ENCODE data around the gene LMO7.

LMO7 gene

DNA sequence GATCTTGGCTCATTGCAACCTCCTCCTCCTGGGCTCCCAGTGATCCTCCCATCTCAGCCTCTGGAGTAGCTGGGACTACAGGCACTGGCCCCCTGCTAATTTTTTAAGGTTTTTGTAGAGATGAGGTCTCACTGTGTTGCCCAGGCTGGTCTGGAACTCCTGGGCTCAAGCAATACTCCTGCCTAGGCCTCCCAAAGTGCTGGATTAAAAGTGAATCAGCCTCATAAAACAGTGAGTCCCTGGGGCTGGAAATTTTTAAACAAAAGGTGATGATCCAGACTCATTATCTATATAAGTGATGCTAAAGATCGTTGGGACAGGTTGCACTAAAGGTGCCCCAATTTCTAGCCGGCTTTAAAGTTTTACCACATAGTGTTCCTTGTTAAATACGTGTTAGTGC is 112.7 kb downstream of the LMO7 start:
- no peak for DNase-seq

DNA sequence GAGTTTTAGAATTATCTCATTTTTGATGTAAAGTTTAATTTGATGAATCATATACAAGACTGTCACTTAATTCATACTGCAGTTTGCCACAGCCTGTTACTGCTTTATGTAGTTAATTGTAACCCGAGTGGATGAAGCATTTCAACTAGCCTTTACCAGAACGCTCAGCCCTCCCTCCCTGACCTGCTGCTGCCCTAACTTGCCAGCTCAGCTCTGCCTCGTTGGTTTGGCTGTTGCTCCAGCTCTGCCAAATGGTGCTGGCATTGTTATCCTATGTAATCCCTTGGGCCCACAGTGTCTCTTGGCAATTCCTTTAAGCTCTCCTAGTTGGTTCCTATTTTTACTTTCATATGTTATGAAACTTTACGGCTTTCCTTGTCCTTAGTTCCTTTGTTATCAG is 113.3 kb downstream of the LMO7 start:
- no peak for DNase-seq

DNA sequence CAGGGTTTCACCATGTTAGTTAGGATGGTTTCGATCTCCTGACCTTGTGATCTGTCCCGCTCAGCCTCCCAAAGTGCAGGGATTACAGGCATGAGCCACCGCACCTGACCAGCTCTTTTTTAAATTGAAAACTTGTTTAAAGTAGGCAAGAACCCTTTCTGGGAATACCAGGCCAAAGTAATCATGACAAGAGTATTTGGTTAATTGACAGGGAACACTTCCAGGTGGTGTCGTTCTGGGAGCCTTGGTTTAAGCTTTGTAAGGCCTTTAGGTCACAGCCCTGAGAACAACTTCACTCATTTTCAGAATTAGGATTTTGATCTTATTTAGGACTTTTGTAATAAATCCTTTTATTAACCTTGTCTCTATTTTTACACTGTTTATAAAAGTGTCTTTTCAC is 115.2 kb downstream of the LMO7 start:
- no peak for DNase-seq

DNA sequence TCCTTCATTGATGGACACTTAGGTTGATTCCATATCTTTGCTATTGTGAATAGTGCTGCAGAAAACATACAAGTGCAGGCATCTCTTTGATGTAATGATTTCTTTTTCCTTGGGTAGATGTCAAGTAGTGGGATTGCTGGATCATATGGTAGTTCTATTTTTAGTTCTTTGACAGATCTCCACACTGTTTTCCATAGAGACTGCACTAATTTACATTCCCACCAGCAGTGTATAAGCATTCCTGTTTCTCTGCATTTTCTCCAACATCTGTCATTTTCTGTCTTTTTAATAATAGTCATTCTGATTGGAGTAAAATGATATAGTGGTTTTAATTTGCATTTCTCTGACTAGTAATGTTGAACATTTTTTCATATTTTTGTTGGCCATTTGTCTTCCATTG is 116.7 kb downstream of the LMO7 start:
- no peak for DNase-seq

DNA sequence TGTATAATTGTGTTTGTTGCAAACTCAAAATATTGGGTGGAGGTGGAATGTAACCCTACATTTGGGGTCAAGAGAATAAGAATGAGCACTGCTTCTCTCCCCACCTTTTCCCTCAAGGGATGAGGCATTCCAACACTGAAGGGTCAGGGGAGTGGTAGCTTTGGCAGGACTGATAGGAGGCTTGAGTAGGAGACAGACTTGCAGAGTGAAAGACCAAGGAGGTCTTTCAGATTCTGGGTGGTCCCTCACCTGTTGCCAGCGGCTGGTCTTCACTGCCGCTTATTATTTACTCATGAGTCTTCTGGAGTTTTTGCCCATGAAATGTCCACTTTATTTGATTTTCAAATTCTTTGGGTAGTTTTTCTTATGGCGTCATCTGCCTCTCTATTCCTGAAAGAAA is 118.8 kb downstream of the LMO7 start:
- no peak for DNase-seq

DNA sequence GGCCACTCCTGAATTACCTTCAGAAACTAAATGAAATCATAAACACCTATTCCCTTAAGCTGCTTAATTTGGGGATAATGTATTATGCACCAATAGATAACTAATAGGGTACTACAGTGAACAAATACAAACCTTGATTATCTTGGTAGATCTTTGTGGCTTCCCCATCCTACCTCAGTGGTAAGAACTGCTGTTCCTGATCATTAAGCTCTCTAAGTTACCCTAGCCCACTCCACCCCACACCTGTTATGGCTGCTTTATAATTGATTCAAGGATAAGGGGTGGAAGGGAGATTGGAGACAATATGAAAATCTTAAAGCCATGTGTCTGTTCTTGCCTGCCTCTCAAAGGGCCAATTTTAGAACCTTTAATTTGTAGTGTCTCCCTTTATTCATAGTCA is 121.2 kb downstream of the LMO7 start:
- DNase-seq = no peak

DNA sequence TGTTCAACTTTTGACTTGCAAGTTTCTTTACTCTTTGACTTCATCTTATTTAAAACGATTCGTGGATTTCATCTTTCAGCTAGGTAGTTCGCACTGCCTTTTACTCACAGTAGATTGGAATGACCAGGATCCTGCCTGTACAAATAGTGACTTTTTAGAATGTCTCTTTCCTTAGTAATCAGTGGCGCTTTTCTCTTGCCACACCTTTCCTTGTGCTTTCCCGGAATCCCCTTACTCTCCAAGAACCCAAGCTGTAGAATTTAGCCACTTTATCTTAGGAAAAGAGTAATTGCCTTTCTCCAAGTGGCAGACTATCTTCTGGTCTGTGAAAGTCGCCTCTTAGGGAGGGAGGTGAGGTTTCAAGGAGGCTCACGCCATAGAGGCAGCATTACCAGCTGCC is 123.4 kb downstream of the LMO7 start:
- no peak for DNase-seq

DNA sequence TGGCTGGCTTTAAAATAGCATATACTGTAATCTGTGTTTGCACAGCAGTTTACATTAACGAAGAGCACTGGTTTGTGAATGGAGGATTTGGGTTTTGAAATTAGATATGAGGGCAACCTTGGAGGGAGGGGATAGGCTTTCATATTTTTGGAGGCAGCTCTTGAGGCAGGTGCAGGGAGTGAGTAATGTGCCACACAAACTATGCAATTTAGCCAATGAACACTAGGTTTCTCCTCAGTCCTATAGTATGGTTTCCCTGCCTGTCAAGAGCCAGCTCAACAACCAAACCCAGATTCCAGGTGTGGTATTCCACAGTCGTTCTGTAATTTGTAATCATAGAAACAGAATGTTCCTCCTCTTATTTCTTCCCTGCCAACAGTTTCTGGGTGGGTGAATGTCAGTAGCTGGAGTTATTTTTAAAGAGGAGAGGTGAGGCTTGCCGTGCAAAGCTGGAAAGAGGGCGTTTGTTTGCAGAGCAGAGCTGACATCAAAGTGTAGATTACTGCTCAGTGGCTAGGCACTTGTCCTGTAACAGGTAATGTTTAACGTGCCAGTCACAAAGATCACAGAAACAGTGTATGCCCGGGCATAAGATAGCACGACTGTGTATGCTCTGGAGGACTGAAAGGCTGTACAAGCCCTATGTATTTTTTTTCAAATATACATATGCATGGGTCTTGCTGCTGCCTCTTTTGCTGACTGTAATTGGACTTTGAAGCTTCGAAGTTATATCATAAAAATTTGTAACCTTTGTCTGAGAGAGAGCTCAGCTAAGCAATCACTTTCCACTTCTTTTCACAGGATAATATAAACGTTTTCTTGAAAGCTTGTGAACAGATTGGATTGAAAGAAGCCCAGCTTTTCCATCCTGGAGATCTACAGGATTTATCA is 124.2 kb downstream of the LMO7 start:
- DNase-seq = peak in 1 of 2 experiments; percentile 12

DNA sequence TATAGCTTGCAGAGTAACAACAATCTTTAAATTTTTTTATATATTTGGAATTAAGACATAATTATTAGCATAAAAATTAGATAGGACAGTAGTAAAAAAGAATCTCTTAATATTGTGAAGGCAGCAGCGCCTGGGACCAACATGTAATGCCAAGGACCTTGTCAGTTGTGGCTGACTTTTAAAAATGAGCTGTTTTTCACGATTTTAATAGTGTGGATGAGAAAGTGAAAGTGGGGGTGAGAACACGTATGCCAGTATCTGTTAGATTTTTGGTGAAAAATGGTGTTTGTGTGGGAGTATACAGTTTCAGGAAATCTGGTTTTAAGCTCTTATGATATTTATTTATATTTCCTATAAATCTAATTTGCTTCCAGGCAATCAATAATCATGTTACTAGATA is 125.2 kb downstream of the LMO7 start:
- DNase-seq = no peak

DNA sequence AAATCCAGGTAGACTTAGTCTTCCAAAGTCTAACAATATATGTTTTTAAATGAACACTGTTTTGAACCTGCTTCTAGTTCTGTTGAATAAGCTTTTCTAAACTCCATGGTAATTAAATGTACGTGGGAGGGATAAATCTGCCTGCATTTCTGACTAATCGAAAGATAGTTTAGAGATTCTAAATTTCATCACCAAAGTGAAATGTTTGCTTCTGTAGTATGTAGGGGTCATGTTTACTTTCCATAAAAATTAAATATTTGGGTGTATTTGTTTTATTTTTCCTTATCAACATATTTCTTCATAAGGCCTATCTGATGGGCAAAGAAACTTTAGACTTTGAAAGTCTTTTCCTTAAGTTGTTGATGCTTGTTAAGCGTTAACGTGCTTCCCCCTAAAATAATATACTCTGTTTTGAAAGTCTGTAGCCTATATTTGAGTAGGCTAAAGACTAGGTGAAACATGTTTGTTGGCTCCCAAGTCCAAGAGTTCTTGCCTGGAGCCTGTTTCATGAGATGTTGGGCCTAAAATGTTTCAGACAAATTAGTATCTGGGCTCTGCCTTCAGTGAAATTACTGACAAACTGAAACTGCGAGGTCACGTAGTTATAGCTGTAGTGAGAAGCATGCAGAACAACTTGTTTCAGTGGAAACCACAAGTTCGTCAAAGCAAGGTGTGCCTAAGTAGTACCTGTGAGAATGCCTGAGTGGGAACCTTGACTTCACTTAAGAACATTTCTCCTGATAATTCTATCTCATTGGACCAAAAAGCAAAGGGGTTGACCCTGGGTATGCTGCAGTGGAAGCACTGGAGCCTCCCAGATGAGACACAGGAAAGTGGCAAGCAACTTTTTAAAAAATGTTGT is 126.2 kb downstream of the LMO7 start:
- DNase-seq = peak; percentile 8 to 20

DNA sequence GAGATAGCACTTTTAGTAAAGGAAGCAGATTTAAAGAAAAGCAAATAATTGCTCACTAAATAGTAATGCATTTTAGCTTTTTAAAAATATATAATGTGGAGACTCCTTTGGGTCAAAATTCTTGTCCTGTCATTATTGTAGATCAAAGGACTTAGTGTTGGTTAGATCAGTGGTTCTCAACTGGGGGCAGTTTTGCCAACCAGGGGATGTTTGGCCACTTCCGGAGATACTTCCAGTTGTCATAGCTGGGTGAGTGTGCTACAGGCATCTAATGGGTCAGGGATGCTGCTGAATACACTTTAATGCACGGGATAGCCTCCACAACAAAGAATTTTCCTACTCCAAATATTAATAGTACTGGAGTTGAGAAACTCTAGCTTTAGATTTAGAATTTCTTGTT is 126.8 kb downstream of the LMO7 start:
- DNase-seq = no peak

DNA sequence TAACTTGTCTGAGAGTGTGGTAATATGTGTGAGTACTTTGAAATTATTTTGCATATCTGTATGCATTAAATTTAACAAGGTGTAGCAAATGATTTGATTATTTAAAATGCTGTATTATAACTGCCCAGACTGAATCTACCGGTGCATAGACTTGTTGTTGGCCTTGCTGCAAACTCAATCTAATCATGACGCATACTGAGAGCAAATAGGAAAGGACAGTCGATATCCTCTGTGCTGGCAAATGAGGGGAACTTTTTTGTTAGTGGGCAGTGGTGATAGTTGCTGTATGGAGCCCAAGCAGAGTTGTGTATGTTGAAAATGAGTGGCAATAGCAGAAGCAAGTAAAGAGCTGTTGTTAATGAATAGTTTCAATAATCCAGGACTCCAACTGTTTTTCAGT is 127.4 kb downstream of the LMO7 start:
- DNase-seq = no peak

DNA sequence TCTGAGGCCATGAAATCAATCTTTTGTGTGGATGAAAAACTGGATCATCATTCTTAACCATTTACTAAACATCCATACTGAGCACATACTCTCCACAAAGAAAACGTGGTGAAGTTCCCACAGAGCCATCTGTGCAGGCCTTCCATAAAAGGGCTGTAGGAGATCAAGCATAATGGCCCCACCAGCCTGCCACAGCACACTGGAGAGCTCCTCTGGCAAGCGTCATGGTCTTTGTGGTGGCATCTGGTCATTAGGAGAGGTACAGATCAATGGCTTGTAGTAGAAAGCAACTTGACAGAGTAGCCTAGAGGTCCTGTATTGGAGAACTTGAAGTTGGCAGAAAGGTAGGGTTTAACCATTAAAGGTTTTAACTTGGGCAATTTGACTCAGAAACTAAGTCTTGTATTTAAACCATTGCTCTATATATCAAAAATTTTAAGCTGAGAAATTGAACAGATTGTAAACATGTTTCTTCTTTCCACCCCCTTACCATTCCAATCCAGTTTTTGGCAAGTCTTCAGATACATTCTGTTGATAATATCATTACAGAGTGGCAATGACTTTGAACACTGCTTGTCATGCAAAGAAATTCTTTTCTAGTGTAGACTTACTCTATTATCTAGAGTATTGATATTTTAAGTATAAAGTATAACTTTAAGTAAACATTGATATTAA is 128.3 kb downstream of the LMO7 start:
- DNase-seq = no peak

DNA sequence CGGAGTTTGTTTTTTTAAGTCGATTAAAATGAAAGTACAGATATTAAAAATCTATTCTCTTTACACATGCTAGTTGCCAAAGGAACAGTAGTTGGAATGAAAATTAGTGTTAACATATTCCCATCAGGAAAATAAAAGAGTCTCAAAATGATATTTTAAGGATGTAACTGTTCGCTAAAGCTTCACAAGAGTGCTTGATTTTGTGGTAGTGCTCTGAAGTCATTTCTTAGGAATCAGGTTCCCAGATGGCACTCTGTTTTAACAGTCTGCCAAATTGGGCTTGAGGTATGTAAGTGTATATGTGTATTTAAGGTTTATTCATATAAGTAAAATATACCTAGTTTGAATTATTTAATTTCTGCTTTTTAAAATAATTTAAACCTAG is 128.8 kb downstream of the LMO7 start:
- DNase-seq = no peak

DNA sequence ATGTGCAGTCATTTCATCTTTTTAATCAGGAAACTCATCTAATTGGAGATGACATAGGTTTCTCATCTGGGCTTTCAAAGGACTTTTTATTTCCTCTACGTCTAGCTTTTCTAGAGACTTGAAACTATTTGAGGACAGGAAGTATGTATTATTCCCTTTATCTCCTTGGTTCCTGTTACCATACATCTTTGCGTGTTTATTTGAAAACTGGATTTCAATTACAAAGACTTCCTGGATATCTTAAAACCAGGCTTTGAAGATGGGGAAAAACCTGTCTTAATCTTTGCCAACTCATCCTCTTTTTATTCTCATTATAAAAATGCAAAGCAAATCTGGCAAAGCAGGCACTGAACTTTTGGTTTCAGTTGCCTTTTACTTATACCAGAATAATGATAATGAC is 130.5 kb downstream of the LMO7 start:
- DNase-seq = no peak

DNA sequence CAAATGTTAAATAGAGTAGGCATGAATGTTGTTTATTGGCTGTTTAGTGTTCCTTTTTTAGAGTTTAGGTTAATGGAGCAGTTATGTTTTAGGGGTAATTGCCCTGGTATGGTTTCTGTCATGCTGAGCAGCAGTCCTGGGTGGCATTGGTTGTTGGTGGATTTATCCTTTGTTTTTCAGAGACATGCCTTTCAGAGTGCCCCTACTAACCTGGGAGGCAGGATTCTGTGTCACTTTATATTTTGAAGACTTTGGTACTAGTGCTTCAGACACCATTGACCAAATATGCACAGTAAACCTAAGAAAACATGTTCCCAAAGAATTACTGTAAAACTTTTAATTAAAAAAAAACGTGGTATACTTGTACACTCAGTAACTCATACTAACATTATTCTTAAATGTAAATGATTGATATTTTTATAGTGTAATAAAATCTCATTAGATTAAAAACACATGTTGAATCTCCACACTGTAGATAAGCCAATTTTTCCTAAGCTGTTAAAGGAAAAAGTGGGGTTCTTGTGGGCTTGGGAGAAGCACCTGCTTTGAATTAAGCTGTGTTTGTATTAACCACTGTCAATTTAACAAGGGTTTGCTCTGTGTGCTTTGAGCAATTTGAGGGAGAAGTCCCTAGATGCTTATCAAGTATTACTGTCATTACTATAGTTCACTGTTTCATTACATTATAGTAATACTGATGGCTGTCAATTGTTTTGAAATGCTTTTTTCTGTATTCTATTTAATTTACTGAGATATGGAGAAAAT is 133.2 kb downstream of the LMO7 start:
- no peak for DNase-seq

DNA sequence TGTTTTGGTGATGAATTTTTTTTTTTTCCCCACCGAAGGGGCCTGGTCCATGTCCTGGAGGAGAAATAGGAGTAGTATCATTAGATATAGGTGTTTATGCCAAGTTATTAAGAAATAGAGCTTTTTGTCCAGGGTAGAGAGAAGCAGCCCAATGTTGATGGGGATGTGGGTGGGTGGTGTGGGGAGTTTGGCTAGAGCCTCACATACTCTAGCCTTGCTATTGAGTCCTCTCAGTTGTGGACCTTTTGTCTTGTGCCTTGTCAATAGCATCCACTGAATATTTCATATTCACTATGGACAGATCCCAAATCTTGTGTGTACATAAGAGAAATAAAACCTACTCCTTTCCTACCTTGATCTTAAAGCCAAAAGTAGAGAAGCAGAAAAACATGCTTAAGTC is 134.0 kb downstream of the LMO7 start:
- DNase-seq = no peak

DNA sequence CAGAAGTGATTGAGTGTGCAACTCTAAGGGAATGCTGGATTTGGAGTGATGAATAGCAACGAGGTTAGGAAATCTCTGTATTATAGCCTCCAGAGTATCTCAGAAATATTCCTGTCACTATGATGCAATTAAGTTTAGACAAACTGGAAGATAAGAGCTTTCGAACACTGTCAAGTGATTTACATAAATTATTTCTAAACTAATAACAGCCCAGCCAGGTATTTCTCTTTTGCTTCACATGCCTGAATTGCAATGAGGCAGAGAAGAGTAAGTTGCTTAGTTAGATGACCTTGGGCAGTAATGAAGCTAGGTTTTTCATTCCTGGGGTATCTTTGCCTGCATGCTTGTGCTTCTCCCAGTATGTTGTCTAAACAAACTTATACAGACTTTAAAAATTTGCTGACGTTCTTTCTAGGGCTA is 134.5 kb downstream of the LMO7 start:
- DNase-seq = no peak

DNA sequence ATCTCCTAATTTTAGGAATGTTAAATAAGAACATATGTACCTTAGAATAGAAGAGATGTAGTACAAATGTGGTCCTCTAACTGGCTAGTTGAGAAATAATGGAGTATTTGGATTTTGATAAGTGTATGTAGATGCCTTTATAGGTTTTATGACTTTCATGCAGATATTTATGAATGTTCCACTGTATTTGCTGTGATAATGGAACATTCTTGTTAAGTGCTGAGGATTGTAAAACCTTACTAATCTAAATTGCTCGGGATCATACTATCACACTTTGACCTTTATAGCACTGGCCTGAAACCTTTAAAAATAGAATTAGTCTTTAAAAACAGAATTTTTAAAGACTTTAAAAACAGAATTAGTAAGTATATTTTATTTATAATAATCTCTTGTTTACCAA is 135.1 kb downstream of the LMO7 start:
- no peak for DNase-seq

DNA sequence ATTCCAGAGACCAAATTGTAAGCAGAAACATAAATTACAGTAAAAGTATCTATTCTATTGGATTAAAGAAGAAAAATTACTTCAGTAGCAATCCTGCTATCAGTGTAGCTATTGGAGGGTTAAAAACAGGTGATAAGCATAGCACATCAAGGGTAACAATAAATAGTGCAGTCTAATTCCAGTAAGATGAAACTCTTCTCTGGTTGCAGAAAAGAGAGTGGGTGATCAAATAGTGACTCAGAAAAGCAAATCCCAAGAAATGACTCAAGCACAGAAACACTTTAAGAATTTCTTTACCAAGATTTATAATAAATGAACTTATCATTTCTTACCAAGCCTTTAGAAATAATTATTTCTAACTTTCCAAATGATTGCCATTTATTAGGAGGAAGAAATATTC is 135.7 kb downstream of the LMO7 start:
- DNase-seq = no peak

DNA sequence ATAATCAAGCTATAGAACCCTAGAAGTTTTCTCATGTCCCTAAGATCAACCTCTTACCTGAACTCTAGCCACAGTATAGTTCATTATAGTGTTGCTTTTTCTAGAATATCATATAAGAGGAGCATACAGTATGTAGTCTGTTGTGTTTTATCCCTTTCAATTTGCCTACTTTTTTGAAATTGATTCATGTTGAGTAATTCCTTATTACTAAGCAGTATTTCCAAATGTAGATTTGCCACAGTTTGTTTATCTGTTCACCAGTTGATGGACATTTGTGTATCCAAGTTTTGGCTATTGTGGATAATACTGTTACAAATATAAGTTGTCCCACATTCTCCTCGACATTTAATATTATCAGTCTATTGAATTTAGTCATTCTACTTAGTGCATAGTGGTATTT is 138.0 kb downstream of the LMO7 start:
- DNase-seq = no peak

DNA sequence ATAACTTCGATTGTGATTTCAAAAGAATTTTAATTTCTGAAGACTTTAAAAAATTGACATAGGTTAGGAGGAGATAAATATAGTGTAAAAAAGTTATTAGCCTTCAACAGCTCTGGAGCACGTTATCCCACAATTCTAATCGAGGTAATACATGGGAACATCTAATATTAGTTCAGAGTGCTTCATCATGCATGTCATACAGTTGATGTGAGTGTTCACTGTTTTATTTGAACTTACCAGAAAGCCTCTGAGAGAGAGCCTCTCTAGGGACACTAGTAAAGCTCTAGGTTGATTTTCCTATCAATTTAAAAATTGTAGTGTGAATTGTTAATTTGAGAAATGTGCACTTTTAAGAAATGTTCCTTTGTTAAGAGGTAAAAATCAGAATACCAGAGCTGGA is 140.4 kb downstream of the LMO7 start:
- no peak for DNase-seq

DNA sequence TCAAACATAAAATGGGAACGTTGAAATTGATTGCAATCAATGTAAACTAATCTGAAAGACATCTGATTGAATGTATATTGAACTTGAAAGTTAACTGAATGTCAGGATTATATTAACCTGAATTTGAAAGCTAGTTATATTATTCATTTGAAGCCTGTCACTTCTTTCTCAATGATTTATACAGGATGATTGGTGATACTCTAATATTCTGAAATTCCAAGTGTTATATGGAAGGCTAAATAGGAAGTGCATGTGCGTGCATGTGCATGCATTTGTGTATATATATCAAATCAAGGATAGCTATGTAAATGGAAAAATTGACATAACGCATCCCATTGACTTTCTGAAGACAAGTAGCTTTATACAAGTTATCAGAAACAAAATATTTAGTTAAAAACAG is 143.3 kb downstream of the LMO7 start:
- no peak for DNase-seq
